Measurements from ENCODE around the gene GALNT10. TPM values are rescaled to one million over a fixed set of nuclear protein-coding genes. Genes with fewer than 3 reads are reported as not detected.

Gene GALNT10
- total RNA-seq, 1 donor from 2014 or later, result 4.8 TPM

DNA sequence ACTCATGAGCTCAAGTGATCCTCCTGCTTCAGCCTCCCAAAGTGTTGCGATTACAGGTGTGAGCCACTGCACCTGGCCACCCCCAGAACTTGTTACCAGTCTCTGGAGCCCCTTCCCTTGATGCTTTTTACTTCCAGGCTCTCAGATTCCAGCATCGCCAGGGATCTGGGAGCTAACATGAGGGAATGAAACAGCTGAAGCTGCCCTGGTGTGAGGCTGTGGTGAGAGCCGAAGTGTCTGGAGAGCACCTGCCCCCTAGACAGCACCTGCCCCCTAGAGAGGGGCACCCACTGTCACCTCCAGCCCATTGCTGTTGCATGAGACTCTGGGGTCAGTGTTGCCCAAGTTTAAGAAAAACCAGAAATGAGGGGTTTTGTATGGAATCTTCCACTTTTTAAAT is 131.0 kb downstream of the GALNT10 start:
- peaks cover 3% of the 10 kb centered on the region for H3K4me1 Mint-ChIP-seq (ENCODE audit: low read depth, unreplicated experiment)
- H3K36me3 Mint-ChIP-seq (ENCODE audit: unreplicated experiment), result no peaks in the 10 kb centered on the region
- H3K27me3 Mint-ChIP-seq (ENCODE audit: unreplicated experiment), result peaks cover 2% of the 10 kb centered on the region
- no peak for TF ChIP-seq CTCF (IDR thresholded peaks at IDR 0.05; ENCODE audit: partially characterized antibody, unreplicated experiment)
- no peaks in the 10 kb centered on the region for H3K9me3 Mint-ChIP-seq (ENCODE audit: unreplicated experiment)
- no peak for DNase-seq
- H3K27ac Mint-ChIP-seq (ENCODE audit: unreplicated experiment), result no peak overlapping the region
- no peak overlapping the region for H3K4me3 Mint-ChIP-seq (ENCODE audit: unreplicated experiment)

GRCh38 chr5:154324033-154324432 is 133.5 kb downstream of the GALNT10 start:
- Mint-ChIP-seq H3K9me3 (ENCODE audit: unreplicated experiment) (no peaks in the 10 kb centered on the region), H3K4me1 (ENCODE audit: low read depth, unreplicated experiment) (peaks cover 3% of the 10 kb centered on the region), H3K36me3 (ENCODE audit: unreplicated experiment) (no peaks in the 10 kb centered on the region), H3K4me3 (ENCODE audit: unreplicated experiment) (no peak overlapping the region), H3K27me3 (ENCODE audit: unreplicated experiment) (peaks cover 2% of the 10 kb centered on the region), H3K27ac (ENCODE audit: unreplicated experiment) (no peak overlapping the region)
- no peak for TF ChIP-seq CTCF (IDR thresholded peaks at IDR 0.05; ENCODE audit: partially characterized antibody, unreplicated experiment)
- no peak for DNase-seq

DNA sequence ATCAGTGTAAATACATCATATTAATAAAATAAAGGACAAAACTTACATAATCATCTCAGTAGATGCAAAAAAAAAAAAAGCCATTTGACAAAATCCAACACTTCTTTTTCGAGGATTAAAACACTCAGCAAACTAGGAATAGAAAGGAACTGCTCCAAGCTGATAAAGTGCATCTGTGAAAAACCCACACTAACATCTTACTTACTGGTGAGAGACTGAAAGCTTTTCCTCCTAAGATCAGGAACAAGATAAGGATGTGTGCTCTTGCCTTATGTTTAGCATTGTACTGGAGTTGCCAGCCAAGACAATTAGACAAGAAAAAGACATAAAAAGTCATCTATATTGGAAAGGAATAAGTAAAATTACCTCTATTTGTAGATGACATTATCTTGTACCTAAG is 135.0 kb downstream of the GALNT10 start:
- H3K36me3 Mint-ChIP-seq (ENCODE audit: unreplicated experiment), result no peaks in the 10 kb centered on the region
- H3K9me3 Mint-ChIP-seq (ENCODE audit: unreplicated experiment), result no peaks in the 10 kb centered on the region
- peaks cover 2% of the 10 kb centered on the region for H3K27me3 Mint-ChIP-seq (ENCODE audit: unreplicated experiment)
- no peak for DNase-seq
- H3K27ac Mint-ChIP-seq (ENCODE audit: unreplicated experiment), result no peak overlapping the region
- H3K4me3 Mint-ChIP-seq (ENCODE audit: unreplicated experiment), result no peak overlapping the region
- no peak for TF ChIP-seq CTCF (IDR thresholded peaks at IDR 0.05; ENCODE audit: partially characterized antibody, unreplicated experiment)
- no peaks in the 10 kb centered on the region for H3K4me1 Mint-ChIP-seq (ENCODE audit: low read depth, unreplicated experiment)

DNA sequence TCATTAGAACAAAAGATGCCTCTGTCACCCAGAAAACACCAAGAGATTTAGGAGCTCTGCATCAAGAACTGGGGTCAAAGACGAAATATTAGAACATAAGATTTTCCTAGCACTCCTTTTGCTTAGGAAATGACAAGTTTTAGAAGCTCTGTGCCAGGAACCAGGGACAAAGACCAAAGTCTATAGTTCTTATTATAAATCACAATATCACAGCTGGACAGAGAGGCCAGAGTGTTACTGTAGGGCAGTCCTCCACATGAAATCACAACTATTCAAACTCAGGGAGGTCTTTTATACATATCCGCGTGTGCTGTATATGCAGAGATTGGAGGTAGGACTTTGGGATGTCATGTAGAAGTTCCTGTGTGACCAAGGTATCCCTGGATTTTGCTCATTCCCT is 138.5 kb downstream of the GALNT10 start:
- Mint-ChIP-seq H3K4me3 (ENCODE audit: unreplicated experiment) (no peak overlapping the region), H3K27ac (ENCODE audit: unreplicated experiment) (no peak overlapping the region), H3K36me3 (ENCODE audit: unreplicated experiment) (no peaks in the 10 kb centered on the region), H3K4me1 (ENCODE audit: low read depth, unreplicated experiment) (no peaks in the 10 kb centered on the region), H3K9me3 (ENCODE audit: unreplicated experiment) (no peaks in the 10 kb centered on the region), H3K27me3 (ENCODE audit: unreplicated experiment) (no peaks in the 10 kb centered on the region)
- TF ChIP-seq CTCF (IDR thresholded peaks at IDR 0.05; ENCODE audit: partially characterized antibody, unreplicated experiment), result no peak
- no peak for DNase-seq

- Mint-ChIP-seq H3K9me3 (ENCODE audit: unreplicated experiment) (no peaks in the 10 kb centered on the region), H3K27me3 (ENCODE audit: unreplicated experiment) (no peaks in the 10 kb centered on the region), H3K4me1 (ENCODE audit: low read depth, unreplicated experiment) (no peaks in the 10 kb centered on the region), H3K4me3 (ENCODE audit: unreplicated experiment) (no peak overlapping the region), H3K27ac (ENCODE audit: unreplicated experiment) (no peak overlapping the region), H3K36me3 (ENCODE audit: unreplicated experiment) (no peaks in the 10 kb centered on the region)
- TF ChIP-seq CTCF (IDR thresholded peaks at IDR 0.05; ENCODE audit: partially characterized antibody, unreplicated experiment), result no peak
- DNase-seq, result no peak
Measured at GRCh38 chr5:154329519-154330040, 139.0 kb downstream of the GALNT10 start.
